Left renal pelvis (tissue), 4 donors: Measurements from ENCODE around the gene VPS39. TPM values are rescaled to one million over a fixed set of nuclear protein-coding genes. Genes with fewer than 3 reads are reported as not detected.

Source experiments
- DNase-seq, 4 donors: peaks; one replicate each; pipeline ENCODE4 v3.0.0-alpha.2; 2013; ENCODE audit warnings: low read depth in 4 of 4, low spot score in 3 of 4
- polyA plus RNA-seq, 4 donors: library from polyadenylated mRNA; unstranded; fragments of 120-200 nt; gene quantifications; one replicate each; pipeline ENCODE4 v1.2.1, GENCODE V29; 2013; ENCODE audit not compliant: insufficient read length in 4 of 4

The VPS39 gene
- polyA plus RNA-seq, 4 donors, result 56.1 to 73.5 (median 66.8) TPM

DNA sequence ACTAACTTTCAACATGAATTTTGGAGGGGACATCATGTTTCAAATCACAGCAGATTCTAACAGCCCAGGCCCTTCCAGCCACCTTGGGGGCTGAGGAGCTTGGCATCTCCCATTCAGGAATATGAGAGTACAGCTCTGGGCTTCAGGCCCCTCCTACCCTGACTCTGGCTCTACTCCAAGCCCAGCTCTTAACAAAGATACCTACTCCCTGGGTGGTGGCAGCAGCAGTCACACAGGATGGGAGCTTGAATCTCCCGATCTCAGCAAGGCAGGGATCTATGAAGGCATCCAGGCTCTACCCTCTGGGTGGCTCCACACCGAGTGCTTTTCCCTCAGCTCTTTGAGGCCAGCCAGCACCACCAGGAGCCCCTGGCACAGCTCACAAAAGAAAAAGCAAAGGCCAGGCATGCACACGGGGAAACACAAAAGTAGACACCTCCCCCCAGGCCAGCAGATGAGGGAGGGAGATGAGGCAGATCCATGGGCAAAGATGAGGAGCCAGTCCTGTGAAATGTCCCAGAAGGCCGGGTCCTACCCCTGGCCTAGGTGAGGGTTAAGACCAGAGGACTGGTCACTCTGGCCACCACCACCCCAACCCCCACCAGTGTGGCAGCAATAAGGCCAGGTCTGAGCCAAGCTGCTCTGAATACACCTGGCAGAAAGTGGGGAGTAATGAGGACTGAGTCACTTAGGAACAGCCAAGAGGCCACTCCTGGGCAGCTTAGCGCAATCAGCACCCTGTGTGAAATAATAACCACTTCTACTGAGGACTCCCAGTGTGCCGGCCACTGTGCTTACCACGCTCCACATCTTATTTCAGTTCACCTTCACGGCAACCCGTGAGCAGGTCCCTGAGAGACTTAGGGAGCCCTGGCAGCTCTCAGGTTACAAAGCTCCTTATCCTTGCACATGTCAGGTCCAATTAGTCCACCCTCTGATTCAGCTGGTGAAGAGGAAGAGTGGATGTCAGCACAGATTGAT lies 76.0 kb downstream of the VPS39 start:
- DNase-seq, result no peak

DNA sequence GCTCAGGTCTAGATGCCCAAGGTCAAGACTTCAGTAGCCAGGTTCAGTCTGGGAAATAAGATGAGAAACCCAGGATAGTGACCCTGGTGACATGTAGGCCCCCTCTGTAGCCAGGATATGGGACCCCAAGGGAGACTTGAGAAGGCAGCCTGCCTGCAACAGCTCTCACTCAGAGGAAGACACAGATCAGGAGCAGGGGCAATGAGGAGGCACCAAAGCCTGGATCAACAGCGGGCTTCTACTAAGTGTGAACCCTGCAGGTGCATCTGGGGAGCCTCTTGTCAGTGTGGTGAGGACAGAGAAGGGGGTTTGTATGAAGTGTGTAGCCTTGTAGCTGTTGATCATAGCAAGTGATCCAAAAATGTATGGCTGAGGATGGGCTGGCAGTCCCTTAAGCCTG lies 77.1 kb downstream of the VPS39 start:
- no peak for DNase-seq

DNA sequence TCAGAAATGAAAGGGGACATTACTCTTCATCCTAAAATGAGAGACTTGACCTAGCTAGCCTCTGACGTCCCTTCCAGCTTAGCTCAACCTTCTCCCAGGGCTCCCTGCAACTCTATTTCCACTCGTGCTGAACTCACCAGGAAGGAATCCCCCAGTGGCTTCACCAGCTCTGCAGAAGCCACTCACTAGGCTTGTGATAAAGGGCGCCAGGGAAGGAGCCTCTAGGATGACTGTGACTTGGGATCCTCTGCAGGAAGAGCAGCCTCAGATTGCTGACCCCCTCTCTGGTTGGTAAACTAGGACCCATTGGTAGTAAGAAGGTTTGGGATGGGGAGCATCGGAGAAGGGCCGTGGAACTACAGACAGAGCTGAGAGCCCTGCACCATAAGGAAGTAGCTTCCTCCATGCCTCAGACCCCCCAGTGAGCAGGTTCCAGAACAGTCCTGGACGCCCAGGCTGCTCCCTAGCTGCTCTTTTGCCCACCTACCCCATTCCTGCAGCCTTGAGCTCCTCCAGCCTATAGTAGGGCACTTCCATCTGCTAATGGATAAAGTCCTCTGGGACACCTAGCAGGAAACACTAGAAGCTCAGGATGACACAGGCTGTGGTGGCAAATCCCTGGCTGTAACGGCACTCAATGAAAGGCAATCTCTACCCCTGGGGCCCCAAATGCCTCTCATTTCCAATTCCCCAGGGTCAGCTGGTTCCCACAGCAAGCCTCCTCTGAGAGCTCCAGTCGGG lies 77.7 kb downstream of the VPS39 start:
- DNase-seq, result no peak

DNA sequence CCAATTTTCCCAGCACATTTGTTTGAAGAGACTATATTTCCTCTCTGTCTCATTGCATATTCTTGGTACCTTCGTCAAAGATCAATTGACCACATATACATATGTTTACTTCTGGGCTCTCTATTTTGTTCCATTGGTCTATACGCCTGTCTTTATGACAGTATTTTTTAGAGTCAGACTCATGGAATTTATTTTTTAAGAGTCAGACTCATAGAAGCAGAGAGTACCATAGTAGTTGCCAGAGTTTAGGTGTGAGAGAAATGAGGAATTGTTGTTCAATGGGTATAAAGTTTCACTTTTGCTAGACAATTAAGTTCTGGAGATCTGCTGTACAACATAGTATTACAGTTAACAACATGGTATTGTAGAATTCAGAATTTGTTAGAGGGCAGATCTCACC lies 78.7 kb downstream of the VPS39 start:
- no peak for DNase-seq

DNA sequence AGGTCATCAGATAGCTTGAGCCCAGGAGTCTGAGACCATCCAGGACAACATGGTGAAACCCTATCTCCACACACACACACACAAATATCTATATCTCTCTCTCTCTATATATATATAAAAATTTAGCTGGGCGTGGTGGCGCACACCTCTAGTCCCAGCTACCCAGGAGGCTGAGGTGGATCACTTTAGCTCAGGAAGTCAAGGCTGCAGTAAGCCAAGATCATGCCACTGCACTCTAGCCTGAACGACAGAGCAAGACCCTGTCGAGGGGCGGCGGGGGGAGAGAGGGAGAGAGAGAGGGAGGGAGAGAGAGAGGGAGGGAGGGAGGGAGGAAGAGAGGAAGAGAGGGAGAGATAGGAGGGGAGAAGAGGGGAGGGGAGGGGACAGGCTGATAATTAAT lies 79.6 kb downstream of the VPS39 start:
- DNase-seq, result no peak

DNA sequence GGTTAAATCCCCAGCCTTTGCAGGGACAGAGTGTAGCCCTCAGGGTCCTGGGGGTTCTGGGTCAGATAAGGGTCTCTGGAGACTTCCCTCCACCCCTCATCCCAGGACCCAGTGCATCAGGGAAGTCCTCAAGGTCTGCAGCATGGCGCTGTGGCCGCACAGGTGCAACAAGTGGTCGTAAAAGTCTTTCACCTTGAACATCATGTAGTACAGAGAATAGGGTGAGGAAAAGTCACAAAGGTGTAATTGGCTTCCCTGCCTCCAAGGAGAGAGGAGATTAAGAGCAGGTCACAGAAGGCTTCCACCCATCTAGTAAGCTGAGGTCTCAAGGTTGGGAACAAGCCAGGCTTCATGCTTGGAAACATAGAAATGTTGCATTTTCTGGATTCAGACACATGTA lies 84.6 kb downstream of the VPS39 start:
- DNase-seq, result no peak

DNA sequence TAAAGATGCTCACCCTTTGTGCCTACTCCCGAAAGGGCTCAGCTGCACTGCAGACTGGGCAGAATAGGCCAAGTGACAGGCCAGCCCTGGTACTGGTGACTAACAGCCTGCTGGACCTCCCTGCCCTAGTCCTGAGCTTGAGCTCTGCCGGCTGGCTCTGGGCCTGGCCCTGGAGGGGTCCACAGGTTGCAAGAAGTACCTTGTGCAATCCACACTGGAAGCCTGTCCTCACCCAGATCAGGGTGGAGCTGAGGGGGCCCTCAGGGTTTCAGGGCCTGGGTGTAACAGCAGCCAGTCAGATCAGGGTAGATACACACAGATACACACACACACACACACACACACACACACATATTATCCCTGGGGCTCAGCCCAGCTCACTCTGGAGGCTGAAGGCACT lies 86.4 kb downstream of the VPS39 start:
- DNase-seq, result no peak

DNA sequence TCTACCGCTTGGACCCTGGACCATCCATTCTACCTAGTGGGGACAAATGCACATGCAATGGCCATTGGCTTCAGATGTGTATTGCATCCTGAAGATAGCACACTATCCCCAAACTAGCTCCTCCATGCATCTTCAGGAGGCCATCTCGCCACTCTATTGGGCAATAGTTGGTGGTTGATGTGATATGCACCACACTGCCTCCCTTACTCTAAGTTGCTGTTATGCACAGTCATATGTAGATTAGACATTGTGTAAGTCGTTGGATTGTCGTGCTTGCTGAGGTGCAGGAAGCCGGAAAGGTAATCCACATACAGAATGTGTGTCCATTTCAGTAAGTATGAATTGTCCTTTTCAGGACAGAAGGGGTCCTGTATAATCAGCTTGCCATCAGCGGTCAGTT lies 87.1 kb downstream of the VPS39 start:
- DNase-seq, result no peak

DNA sequence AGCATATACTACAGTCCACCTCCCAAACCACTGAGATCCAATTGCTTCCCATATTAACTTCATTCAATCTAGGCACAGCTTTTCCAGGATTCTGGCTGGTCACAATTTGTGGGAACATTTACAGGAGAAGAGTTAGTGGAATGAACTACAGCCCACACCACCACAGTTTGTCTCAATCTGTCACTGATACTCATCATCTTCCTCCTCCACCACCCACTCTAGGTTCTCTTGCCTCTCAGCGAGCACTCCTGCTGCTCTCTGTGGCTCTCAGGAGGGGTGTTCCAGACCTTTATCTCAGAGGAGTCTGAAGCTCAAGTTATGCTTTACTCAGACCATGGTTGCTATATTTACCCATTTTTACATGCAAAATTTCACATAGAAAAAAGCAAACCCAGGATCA lies 87.8 kb downstream of the VPS39 start:
- DNase-seq, result no peak

DNA sequence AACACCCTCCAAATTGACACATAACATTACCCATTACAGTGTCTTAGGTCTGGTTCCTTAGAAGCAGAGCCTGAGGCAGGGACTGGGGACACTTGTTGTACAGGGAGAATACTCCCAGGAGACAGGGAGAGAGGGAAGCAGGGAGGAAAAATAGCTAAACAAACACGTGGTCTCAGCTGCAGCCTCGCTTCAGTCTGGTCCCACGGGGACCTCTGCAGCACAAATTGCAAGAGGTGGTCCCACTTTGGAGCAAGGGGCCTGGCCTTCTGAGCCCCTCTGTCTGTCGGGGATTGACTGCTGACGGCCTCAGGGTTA lies 88.7 kb downstream of the VPS39 start:
- DNase-seq, result no peak

DNA sequence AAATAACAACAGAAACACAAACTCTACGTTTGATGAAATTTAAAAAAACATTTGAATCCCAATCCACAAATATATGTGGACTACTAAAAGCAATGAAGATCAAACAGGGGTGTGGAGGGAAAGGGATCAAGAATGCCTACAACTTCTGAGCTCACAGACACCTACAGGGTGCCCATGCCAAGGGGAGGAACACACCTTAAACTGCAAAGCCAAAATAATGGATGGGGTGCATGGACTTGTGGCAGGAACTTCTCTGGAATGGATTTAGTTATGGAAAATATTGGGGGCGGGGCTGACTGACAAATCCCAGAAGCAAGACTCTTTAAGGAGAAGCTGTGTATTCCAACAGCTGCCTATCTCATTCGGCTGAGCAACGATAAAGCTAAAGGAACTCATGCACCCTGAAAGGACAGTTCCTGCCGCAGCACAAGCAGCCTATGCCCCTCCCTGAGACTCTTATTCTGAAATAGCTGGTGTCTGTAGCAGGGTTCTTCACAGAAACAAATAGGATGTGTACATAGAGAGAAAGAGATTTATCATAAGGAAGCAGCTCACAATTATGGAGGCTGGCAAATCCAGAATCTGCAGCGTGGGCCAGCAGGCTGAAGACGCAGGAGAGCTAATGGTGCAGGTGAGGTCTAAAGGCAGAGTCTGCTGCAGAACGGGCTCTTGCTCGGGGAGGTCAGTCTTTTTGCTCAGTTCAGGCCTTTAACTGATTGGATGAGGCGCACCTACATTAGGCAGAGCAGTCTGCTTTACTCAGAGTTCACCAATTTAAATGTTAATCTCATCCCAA lies 89.3 kb downstream of the VPS39 start:
- no peak for DNase-seq

DNA sequence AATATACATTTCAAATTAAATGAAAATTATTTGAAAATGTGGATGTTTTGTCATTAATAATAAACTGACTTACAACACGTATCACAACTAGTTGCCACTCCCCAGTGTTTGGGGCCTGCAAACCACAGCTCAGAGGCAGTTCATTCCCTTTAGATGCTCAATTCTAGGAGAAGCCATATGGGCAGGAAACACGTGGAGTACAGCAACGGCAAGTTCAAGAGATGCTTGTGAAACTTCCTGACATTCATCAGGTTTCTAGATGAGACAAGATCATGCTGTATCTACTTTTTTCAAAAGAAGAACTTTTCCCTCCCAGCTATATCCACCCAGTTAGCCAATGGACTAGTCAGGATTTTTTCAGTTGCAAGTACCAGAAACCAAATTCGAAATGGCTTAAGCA lies 96.2 kb downstream of the VPS39 start:
- no peak for DNase-seq

DNA sequence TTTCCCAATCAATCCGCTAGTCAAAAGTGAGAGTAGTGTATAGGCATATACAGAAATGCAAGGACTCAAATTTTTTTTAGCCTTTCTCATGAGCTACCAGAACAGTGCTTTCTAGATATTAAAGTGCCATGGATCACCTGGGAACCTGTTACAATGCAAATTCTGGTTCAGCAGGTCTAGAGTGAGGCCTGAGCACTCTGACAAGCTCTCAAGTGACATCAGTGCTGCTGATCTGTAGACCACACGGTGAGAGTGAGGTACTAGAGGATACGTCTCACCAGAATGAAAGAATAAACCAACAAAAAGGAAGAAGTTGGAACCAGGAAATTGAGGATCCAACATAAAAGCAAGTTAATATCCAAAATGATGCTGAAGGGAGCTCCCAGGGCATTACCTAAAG lies 97.7 kb downstream of the VPS39 start:
- no peak for DNase-seq

DNA sequence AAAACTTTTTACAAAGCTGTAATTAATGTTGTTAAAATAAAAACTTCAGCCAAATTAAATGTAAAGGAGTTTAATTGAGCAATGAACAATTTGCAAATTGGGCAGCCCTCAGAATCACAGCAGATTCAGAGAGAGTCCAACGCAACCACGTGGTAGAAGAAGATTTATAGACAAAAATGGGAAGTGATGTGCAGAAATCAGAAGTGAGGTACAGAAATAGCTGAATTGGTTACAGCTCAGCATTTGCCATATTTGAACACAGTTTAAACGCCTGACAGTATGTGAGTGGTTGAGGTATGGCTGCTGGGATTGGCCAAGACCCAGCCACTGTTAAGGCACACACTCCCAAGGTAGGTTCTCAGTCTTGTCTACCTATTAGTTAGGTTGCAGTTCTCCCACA lies 99.3 kb downstream of the VPS39 start:
- no peak for DNase-seq

Other genes with a start within 250 kb of the VPS39 start
- 10 to 100 TPM in 3 of 4 donors, 1 to 10 TPM in 1; 8.7 to 20.5 (median 16.4) TPM for gene EHD4, start 235.7 kb downstream of the VPS39 start, polyA plus RNA-seq
- not detected for gene PLA2G4E, start 187.3 kb downstream of the VPS39 start, polyA plus RNA-seq
- gene PLA2G4D, start 113.7 kb downstream of the VPS39 start, polyA plus RNA-seq, result under 1 TPM in 3 of 4 donors, not detected in 1; 0.04 to 0.18 (median 0.13) TPM
- gene PLA2G4F, start 51.7 kb downstream of the VPS39 start, polyA plus RNA-seq, result 10 to 100 TPM in 3 of 4 donors, under 1 TPM in 1; 0.68 to 36.7 (median 25.1) TPM
- 10 to 100 TPM; 25.7 to 29.7 (median 25.9) TPM for gene GANC, start 64.9 kb upstream of the VPS39 start, polyA plus RNA-seq
- gene TMEM87A, start 65.1 kb upstream of the VPS39 start, polyA plus RNA-seq, result 10 to 100 TPM; 51.7 to 61.6 (median 59.7) TPM
- gene CAPN3, start 151.2 kb upstream of the VPS39 start, polyA plus RNA-seq, result 10 to 100 TPM in 3 of 4 donors, 1 to 10 TPM in 1; 7.5 to 29.4 (median 22.5) TPM